ENCODE results near the gene HMGB2.

HMGB2 gene

DNA sequence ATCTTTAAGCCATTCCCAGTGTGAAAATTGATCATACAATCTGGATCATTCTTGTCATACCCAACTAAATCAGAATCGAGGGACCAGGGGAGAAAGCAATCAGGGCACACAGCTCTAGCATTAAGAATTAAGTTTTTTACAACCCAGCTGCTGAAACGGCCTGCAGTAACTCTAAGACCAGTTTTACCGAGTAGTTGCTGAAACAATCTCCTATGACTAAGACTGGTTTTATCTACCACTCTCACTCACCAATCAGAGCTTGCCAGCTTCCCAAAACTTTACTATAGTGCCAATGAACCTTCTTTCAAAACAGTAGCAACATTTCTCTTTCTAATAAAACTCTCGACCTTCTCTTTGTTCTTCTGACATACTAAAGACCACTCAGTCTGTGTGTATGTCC, 33.8 kb upstream of the HMGB2 start:
- Histone ChIP-seq H2AFZ (no peak overlapping the region), H3K27me3 (ENCODE audit: control insufficient read depth, insufficient read depth, low read length) (no peaks in the 10 kb centered on the region), H3K9me3 (ENCODE audit: control insufficient read depth, low read length) (no peaks in the 10 kb centered on the region), H3K4me3 (ENCODE audit: low read depth, low read length) (no peak overlapping the region), H3K36me3 (ENCODE audit: control insufficient read depth, insufficient read depth, low read length) (no peaks in the 10 kb centered on the region), H3K4me2 (ENCODE audit: low read length) (no peak overlapping the region), H3K79me2 (no peaks in the 10 kb centered on the region), H3K4me1 (no peaks in the 10 kb centered on the region), H3K27ac (no peak overlapping the region), H3K9ac (no peak overlapping the region)
- TF ChIP-seq, protein P1, sequence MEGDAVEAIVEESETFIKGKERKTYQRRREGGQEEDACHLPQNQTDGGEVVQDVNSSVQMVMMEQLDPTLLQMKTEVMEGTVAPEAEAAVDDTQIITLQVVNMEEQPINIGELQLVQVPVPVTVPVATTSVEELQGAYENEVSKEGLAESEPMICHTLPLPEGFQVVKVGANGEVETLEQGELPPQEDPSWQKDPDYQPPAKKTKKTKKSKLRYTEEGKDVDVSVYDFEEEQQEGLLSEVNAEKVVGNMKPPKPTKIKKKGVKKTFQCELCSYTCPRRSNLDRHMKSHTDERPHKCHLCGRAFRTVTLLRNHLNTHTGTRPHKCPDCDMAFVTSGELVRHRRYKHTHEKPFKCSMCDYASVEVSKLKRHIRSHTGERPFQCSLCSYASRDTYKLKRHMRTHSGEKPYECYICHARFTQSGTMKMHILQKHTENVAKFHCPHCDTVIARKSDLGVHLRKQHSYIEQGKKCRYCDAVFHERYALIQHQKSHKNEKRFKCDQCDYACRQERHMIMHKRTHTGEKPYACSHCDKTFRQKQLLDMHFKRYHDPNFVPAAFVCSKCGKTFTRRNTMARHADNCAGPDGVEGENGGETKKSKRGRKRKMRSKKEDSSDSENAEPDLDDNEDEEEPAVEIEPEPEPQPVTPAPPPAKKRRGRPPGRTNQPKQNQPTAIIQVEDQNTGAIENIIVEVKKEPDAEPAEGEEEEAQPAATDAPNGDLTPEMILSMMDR (IDR thresholded peaks at IDR 0.05), result no peak

DNA sequence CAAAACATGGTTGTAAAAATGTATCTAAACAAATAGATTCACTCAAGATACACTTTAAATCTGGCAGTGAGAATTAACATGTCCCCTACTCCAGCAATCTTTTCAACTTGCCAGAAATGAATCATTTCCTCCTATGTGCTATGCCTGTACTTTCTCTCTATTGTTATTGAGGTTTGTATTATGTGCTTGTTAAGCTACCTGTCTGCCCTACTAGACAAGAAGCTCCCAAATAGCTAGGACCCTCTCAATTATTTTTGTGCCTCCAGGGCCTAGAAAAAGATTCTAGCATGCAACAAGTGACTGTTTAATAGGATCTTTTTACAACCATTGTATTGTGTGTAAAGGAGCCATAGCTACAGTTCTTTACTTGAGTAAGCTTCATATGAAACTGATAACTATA, 33.1 kb upstream of the HMGB2 start:
- Histone ChIP-seq H3K4me2 (ENCODE audit: low read length) (no peak overlapping the region), H3K27ac (no peak overlapping the region), H3K4me1 (no peaks in the 10 kb centered on the region), H3K4me3 (ENCODE audit: low read depth, low read length) (no peak overlapping the region), H3K79me2 (no peaks in the 10 kb centered on the region), H3K9me3 (ENCODE audit: control insufficient read depth, low read length) (no peaks in the 10 kb centered on the region), H3K9ac (no peak overlapping the region), H3K27me3 (ENCODE audit: control insufficient read depth, insufficient read depth, low read length) (no peaks in the 10 kb centered on the region), H2AFZ (no peak overlapping the region), H3K36me3 (ENCODE audit: control insufficient read depth, insufficient read depth, low read length) (no peaks in the 10 kb centered on the region)
- TF ChIP-seq, protein P1 (IDR thresholded peaks at IDR 0.05), result no peak

DNA sequence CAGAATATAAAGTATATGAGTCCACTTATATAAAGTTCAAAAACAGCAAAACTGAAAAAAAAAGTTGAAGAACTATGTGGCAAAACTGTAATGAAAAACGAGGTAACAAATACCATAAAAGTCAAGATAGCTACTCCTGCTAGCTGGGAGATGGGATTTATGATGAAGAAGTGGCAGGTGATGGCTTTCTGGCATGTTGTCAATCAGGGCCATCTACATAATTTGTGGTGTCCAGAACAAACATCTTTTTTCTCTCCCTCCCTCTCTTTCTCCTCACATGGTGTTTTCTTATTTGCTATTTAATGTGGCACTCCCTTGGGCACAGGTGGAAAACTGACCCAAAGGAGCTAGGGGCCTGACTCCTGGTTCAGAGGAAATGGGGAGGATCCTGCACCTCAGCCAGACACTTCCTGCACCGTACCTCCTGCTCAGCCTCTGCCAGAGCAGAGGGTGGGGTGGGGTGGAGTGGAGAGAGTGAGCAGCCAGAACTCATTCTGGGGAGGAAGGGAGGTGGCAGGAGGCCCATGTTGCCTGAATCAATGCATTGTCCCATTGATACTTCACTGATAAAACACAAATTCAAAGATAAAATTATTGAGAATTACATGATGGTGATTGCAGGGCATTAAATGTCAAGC, 31.3 kb upstream of the HMGB2 start:
- H3K79me2 ChIP-seq, result no peaks in the 10 kb centered on the region
- TF ChIP-seq, protein P1 (IDR thresholded peaks at IDR 0.05), result no peak
- H3K4me1 ChIP-seq, result no peaks in the 10 kb centered on the region
- no peaks in the 10 kb centered on the region for H3K36me3 ChIP-seq (ENCODE audit: control insufficient read depth, insufficient read depth, low read length)
- no peak overlapping the region for H3K4me3 ChIP-seq (ENCODE audit: low read depth, low read length)
- no peaks in the 10 kb centered on the region for H3K9me3 ChIP-seq (ENCODE audit: control insufficient read depth, low read length)
- no peaks in the 10 kb centered on the region for H3K27me3 ChIP-seq (ENCODE audit: control insufficient read depth, insufficient read depth, low read length)
- no peak overlapping the region for H2AFZ ChIP-seq
- no peak overlapping the region for H3K4me2 ChIP-seq (ENCODE audit: low read length)
- H3K27ac ChIP-seq, result no peak overlapping the region
- no peak overlapping the region for H3K9ac ChIP-seq

DNA sequence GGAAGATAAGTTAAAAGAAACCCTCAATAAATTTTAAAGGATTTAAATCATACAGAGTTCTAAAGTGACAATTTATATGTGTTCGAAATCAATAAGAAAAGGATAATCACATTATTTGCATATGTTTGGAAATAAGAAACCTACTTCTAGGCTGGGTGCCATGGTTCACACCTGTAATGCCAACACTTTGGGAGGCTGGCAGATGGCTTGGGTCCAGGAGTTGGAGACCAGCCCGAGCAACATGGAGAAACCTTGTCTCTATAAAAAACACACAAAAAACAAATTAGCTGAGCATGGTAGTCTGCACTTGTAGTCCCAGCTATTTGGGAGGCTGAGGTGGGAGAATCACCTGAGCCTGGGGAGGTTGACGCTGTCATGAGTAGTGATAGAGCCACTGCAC, 28.5 kb upstream of the HMGB2 start:
- Histone ChIP-seq H3K4me3 (ENCODE audit: low read depth, low read length) (no peak overlapping the region), H3K9me3 (ENCODE audit: control insufficient read depth, low read length) (no peaks in the 10 kb centered on the region), H3K79me2 (no peaks in the 10 kb centered on the region), H3K36me3 (ENCODE audit: control insufficient read depth, insufficient read depth, low read length) (no peaks in the 10 kb centered on the region), H3K27me3 (ENCODE audit: control insufficient read depth, insufficient read depth, low read length) (no peaks in the 10 kb centered on the region), H2AFZ (no peak overlapping the region), H3K4me2 (ENCODE audit: low read length) (no peak overlapping the region), H3K4me1 (no peaks in the 10 kb centered on the region), H3K27ac (no peak overlapping the region), H3K9ac (no peak overlapping the region)
- TF ChIP-seq, protein P1 (IDR thresholded peaks at IDR 0.05), result no peak

DNA sequence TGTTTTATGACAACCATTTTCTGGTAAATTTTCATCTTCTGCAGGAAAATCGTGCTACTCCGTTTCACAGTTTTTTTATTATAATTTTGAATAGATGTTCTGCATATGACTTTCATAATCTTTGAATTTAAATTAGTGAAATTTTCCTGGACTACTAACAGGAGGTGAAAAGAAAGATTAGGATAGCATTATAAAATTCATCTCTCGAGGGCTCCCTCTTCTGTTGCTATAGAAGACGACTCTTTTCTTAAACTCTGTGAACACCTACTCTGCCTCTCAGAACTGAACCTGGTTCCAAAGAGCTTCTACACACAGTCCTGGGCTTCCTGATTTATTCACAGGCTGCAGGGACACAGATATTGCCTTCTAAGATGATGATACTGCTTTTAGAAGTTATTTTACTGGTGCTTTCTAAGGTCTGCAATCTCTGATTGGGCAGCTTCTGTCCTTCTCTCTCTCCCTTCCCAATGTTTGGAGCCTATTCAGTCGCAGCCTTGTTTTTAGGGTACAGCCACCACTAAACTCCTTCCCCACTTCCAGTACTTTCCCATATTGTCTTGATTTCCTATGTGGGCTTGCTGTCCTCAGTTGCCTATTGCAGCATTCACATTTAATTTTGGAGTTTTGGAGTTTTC, 26.5 kb upstream of the HMGB2 start:
- Histone ChIP-seq H2AFZ (no peak overlapping the region), H3K4me2 (ENCODE audit: low read length) (no peak overlapping the region), H3K27me3 (ENCODE audit: control insufficient read depth, insufficient read depth, low read length) (no peaks in the 10 kb centered on the region), H3K4me3 (ENCODE audit: low read depth, low read length) (no peak overlapping the region), H3K36me3 (ENCODE audit: control insufficient read depth, insufficient read depth, low read length) (no peaks in the 10 kb centered on the region), H3K4me1 (no peaks in the 10 kb centered on the region), H3K79me2 (no peaks in the 10 kb centered on the region), H3K27ac (no peak overlapping the region), H3K9ac (no peak overlapping the region), H3K9me3 (ENCODE audit: control insufficient read depth, low read length) (no peaks in the 10 kb centered on the region)
- TF ChIP-seq, protein P1 (IDR thresholded peaks at IDR 0.05), result no peak
